Measurements from ENCODE around the gene CDRT15.

GRCh38 chr17:14198013-14198412 lies 38.6 kb downstream of the CDRT15 start:
- no peak for TF ChIP-seq GLIS3 (CRISPR knock-in tag; IDR thresholded peaks at IDR 0.05)
- TF ChIP-seq ZNF565 (CRISPR knock-in tag; conservative IDR thresholded peaks at IDR 0.05; ENCODE audit: low read depth), result no peak
- TF ChIP-seq, protein P1, sequence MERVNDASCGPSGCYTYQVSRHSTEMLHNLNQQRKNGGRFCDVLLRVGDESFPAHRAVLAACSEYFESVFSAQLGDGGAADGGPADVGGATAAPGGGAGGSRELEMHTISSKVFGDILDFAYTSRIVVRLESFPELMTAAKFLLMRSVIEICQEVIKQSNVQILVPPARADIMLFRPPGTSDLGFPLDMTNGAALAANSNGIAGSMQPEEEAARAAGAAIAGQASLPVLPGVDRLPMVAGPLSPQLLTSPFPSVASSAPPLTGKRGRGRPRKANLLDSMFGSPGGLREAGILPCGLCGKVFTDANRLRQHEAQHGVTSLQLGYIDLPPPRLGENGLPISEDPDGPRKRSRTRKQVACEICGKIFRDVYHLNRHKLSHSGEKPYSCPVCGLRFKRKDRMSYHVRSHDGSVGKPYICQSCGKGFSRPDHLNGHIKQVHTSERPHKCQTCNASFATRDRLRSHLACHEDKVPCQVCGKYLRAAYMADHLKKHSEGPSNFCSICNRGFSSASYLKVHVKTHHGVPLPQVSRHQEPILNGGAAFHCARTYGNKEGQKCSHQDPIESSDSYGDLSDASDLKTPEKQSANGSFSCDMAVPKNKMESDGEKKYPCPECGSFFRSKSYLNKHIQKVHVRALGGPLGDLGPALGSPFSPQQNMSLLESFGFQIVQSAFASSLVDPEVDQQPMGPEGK (CRISPR knock-in tag; IDR thresholded peaks at IDR 0.05; ENCODE audit: borderline replicate concordance), result no peak
- no peak for TF ChIP-seq ARNTL (CRISPR knock-in tag; IDR thresholded peaks at IDR 0.05; ENCODE audit: borderline replicate concordance, low read depth)
- no peak for TF ChIP-seq ISL1 (CRISPR knock-in tag; IDR thresholded peaks at IDR 0.05)
- TF ChIP-seq CREB5 (CRISPR knock-in tag; IDR thresholded peaks at IDR 0.05; ENCODE audit: low read depth), result no peak
- TF ChIP-seq BACH2 (CRISPR knock-in tag; IDR thresholded peaks at IDR 0.05; ENCODE audit: borderline replicate concordance), result no peak
